H1 (cell line): ENCODE data around the gene ANAPC2. TPM values are rescaled to one million over a fixed set of nuclear protein-coding genes. Genes with fewer than 3 reads are reported as not detected.

ENCODE experiments used
- CTCF ChIA-PET: fragments of 300-600 bp; sonication (Branson Sonifier 250); formaldehyde crosslinking; loops from one replicate; lab custom pipeline; 2021; ENCODE audit not compliant: partially characterized antibody; lab: Charles Lee
- POLR2A ChIA-PET: fragments of 300-600 bp; sonication (Branson Sonifier 250); formaldehyde crosslinking; loops from one replicate; lab custom pipeline; 2021; ENCODE audit warnings: inconsistent platforms; ENCODE audit not compliant: partially characterized antibody; lab: Charles Lee
- DNase-seq, 2 experiments: peaks; one replicate each; pipeline versions ENCODE4 v3.0.0 to v3.0.0-alpha.2; 2010 to 2022; ENCODE audit warnings: low spot score in 2 of 2, low read depth in 1 of 2, mixed read lengths in 1 of 2
- FAIRE-seq: peaks from 2 replicates; lab custom pipeline; 2011; peaks lifted over from hg19 to GRCh38; lab: Jason Lieb, UNC
- H2AFZ ChIP-seq: 2 replicates; pipeline ENCODE4 v1.8.1; 2012; ENCODE audit warnings: low read length, inconsistent platforms
- H2AK5ac ChIP-seq: 2 replicates; pipeline ENCODE4 v1.6.1; 2013; ENCODE audit warnings: low read depth, low read length
- H2BK120ac ChIP-seq: replicated peaks from 2 replicates; pipeline ENCODE3; 2013; ENCODE audit warnings: low read depth, low read length, inconsistent platforms
- H2BK12ac ChIP-seq: 2 replicates; pipeline ENCODE4 v1.6.1; 2013; ENCODE audit warnings: low read depth, low read length
- H2BK15ac ChIP-seq: 2 replicates; pipeline ENCODE4 v1.6.1; 2013; ENCODE audit warnings: low read length
- H2BK20ac ChIP-seq: 2 replicates; pipeline ENCODE4 v1.6.1; 2013; ENCODE audit warnings: low read length
- H2BK5ac ChIP-seq: 2 replicates; pipeline ENCODE4 v1.6.1; 2013; ENCODE audit warnings: low read depth, low read length
- H3K14ac ChIP-seq: 2 replicates; pipeline ENCODE4 v1.6.1; 2013; ENCODE audit warnings: inconsistent platforms; ENCODE audit not compliant: insufficient read length
- H3K18ac ChIP-seq: 2 replicates; pipeline ENCODE4 v1.6.1; 2013; ENCODE audit warnings: low read length; ENCODE audit errors: extremely low read depth
- H3K23ac ChIP-seq: 2 replicates; pipeline ENCODE4 v1.6.1; 2013; ENCODE audit warnings: inconsistent platforms; ENCODE audit not compliant: insufficient read length
- H3K23me2 ChIP-seq: 2 replicates; pipeline ENCODE4 v1.6.1; 2013; ENCODE audit warnings: low read depth, low read length
- H3K27ac ChIP-seq: 2 replicates; pipeline ENCODE4 v1.6.1; 2011; ENCODE audit warnings: low read depth, low read length, inconsistent platforms
- H3K27me3 ChIP-seq, 4 experiments: replicated peaks in 1 of 4; 1 replicate in 1 of 4; 2 replicates in 3 of 4; pipeline versions ENCODE4 v1.6.1 to v1.8.1; 2011 to 2013; ENCODE audit warnings: low read length in 3 of 4, mild to moderate bottlenecking in 3 of 4, inconsistent platforms in 2 of 4, mixed read lengths in 2 of 4, moderate library complexity in 1 of 4; ENCODE audit not compliant: control insufficient read depth in 3 of 4, insufficient read depth in 3 of 4; ENCODE audit errors: extremely low read depth in 1 of 4
- H3K36me3 ChIP-seq, 4 experiments: 2 replicates each; pipeline versions ENCODE4 v1.6.1 to v1.8.1; 2011 to 2013; ENCODE audit warnings: mild to moderate bottlenecking in 4 of 4, low read length in 3 of 4, moderate library complexity in 2 of 4, control low read depth in 1 of 4, inconsistent platforms in 1 of 4; ENCODE audit not compliant: insufficient read depth in 4 of 4, control insufficient read depth in 2 of 4
- H3K4ac ChIP-seq: replicated peaks from 2 replicates; pipeline ENCODE3; 2013; ENCODE audit warnings: low read length, low read depth, mixed read lengths, inconsistent platforms; ENCODE audit not compliant: insufficient read length
- H3K4me1 ChIP-seq, 4 experiments: replicated peaks in 1 of 4; 1 replicate in 1 of 4; 2 replicates in 3 of 4; pipeline versions ENCODE4 v1.6.1 to v1.8.1; 2011 to 2013; ENCODE audit warnings: low read length in 3 of 4, inconsistent platforms in 2 of 4, mixed read lengths in 1 of 4; ENCODE audit not compliant: insufficient read depth in 4 of 4, control insufficient read depth in 3 of 4
- H3K4me2 ChIP-seq, 2 experiments: 2 replicates each; pipeline versions ENCODE4 v1.6.1 to v1.8.1; 2011 to 2013; ENCODE audit warnings: low read depth in 2 of 2, low read length in 2 of 2, control low read depth in 1 of 2, inconsistent platforms in 1 of 2, mild to moderate bottlenecking in 1 of 2; ENCODE audit not compliant: insufficient read depth in 1 of 2
- H3K4me3 ChIP-seq, 4 experiments: fragments of 200-600, 300-600 bp in 1 of 4; sonication (generic), shearing (Covaris generic), sonication (Bioruptor Twin) in 1 of 4; 2 replicates each; pipeline versions ENCODE4 v1.5.1 to v1.8.1; 2011 to 2016; ENCODE audit warnings: low read length in 4 of 4, low read depth in 3 of 4, control low read depth in 2 of 4, inconsistent platforms in 2 of 4, mild to moderate bottlenecking in 2 of 4, mixed read lengths in 1 of 4, moderate library complexity in 1 of 4; ENCODE audit not compliant: insufficient read depth in 2 of 4; ENCODE audit errors: extremely low read depth in 1 of 4
- H3K56ac ChIP-seq: replicated peaks from 2 replicates; pipeline ENCODE3; 2013; ENCODE audit warnings: low read depth, mild to moderate bottlenecking, mixed read lengths, low read length, inconsistent platforms; ENCODE audit not compliant: insufficient read length
- H3K79me1 ChIP-seq: 2 replicates; pipeline ENCODE4 v1.6.1; 2013; ENCODE audit warnings: low read depth, low read length, control low read depth
- H3K79me2 ChIP-seq, 2 experiments: 2 replicates each; pipeline versions ENCODE4 v1.6.1 to v1.8.1; 2012 to 2013; ENCODE audit warnings: low read length in 2 of 2, mild to moderate bottlenecking in 2 of 2, inconsistent platforms in 1 of 2; ENCODE audit not compliant: insufficient read depth in 2 of 2, control insufficient read depth in 1 of 2
- H3K9ac ChIP-seq, 4 experiments: replicated peaks in 1 of 4; 1 replicate in 1 of 4; 2 replicates in 3 of 4; pipeline versions ENCODE4 v1.6.1 to v1.8.1; 2011 to 2013; ENCODE audit warnings: low read depth in 3 of 4, low read length in 3 of 4, control low read depth in 2 of 4, mild to moderate bottlenecking in 2 of 4, moderate library complexity in 2 of 4, inconsistent platforms in 1 of 4; ENCODE audit errors: extremely low read depth in 1 of 4
- H3K9me3 ChIP-seq, 2 experiments: 2 replicates each; pipeline versions ENCODE4 v1.6.1 to v1.8.1; 2012 to 2013; ENCODE audit warnings: mild to moderate bottlenecking in 2 of 2, moderate library complexity in 2 of 2, control low read depth in 1 of 2, inconsistent platforms in 1 of 2, low read depth in 1 of 2, low read length in 1 of 2, mixed read lengths in 1 of 2; ENCODE audit not compliant: insufficient read depth in 2 of 2
- H4K20me1 ChIP-seq, 2 experiments: replicated peaks in 1 of 2; 2 replicates each; pipeline versions ENCODE3 to v1.8.1; 2011 to 2013; ENCODE audit warnings: inconsistent platforms in 2 of 2, low read length in 2 of 2, mild to moderate bottlenecking in 1 of 2; ENCODE audit not compliant: insufficient read depth in 2 of 2, control insufficient read depth in 1 of 2
- H4K5ac ChIP-seq: 2 replicates; pipeline ENCODE4 v1.6.1; 2013; ENCODE audit warnings: low read length, low read depth, mixed read lengths, inconsistent platforms; ENCODE audit not compliant: insufficient read length
- H4K8ac ChIP-seq: 2 replicates; pipeline ENCODE4 v1.8.0; 2013; ENCODE audit warnings: mild to moderate bottlenecking, moderate library complexity, low read length, inconsistent platforms; ENCODE audit not compliant: insufficient read depth; ENCODE audit errors: extremely low read depth
- H4K91ac ChIP-seq: replicated peaks from 2 replicates; pipeline ENCODE3; 2013; ENCODE audit warnings: low read length, mixed read lengths, inconsistent platforms; ENCODE audit not compliant: insufficient read length
- ASH2L ChIP-seq: fragments of 200-600, 300-600 bp; sonication (generic); IDR thresholded peaks from one replicate; pipeline ENCODE4 v1.7.1; 2017; ENCODE audit warnings: low read length
- CEBPB ChIP-seq: IDR thresholded peaks from 2 replicates; pipeline ENCODE4 v1.6.1; 2012; ENCODE audit warnings: low read depth, low read length
- CREB1 ChIP-seq: IDR thresholded peaks from 2 replicates; pipeline ENCODE4 v1.6.1; 2012; ENCODE audit warnings: inconsistent platforms
- GTF2F1 ChIP-seq: IDR thresholded peaks from 2 replicates; pipeline ENCODE4 v1.6.1; 2012; ENCODE audit warnings: low read depth, low read length, improper control_type of control experiment, borderline replicate concordance
- KDM4A ChIP-seq: IDR thresholded peaks from one replicate; pipeline ENCODE4 v1.7.1; 2012; ENCODE audit warnings: low read depth, mild to moderate bottlenecking, moderate library complexity, low read length, inconsistent platforms; ENCODE audit not compliant: severe bottlenecking
- NRF1 ChIP-seq: IDR thresholded peaks from 2 replicates; pipeline ENCODE4 v1.6.1; 2011; ENCODE audit warnings: mild to moderate bottlenecking, low read depth, low read length, improper control_type of control experiment
- RFX5 ChIP-seq: IDR thresholded peaks from 2 replicates; pipeline ENCODE4 v1.6.1; 2011; ENCODE audit warnings: low read depth, low read length, improper control_type of control experiment, borderline replicate concordance
- SIN3A ChIP-seq, 2 experiments: IDR thresholded peaks in 1 of 2; conservative IDR thresholded peaks in 1 of 2; 2 replicates each; pipeline ENCODE4 v1.6.1; 2011 to 2012; ENCODE audit warnings: low read length in 2 of 2, improper control_type of control experiment in 1 of 2, low read depth in 1 of 2, mild to moderate bottlenecking in 1 of 2
- SP1 ChIP-seq: IDR thresholded peaks from 2 replicates; pipeline ENCODE4 v1.6.1; 2011; ENCODE audit warnings: low read depth, low read length
- SP2 ChIP-seq: IDR thresholded peaks from 2 replicates; pipeline ENCODE4 v1.6.1; 2012; ENCODE audit warnings: mild to moderate bottlenecking, low read length, inconsistent platforms
- WGBS, 2 experiments: shearing (Covaris generic) in 1 of 2; methylation state at CpG; one replicate each; pipeline versions ENCODE4 v1.1.6 to v1.1.7; 2013 to 2015; ENCODE audit warnings: low lambda C conversion rate in 2 of 2, mixed read lengths in 2 of 2, inconsistent platforms in 1 of 2, low coverage in 1 of 2, missing lambda C conversion rate in 1 of 2; ENCODE audit not compliant: insufficient replicate concordance in 2 of 2, insufficient coverage in 1 of 2, insufficient read length in 1 of 2; ENCODE audit errors: extremely low coverage in 1 of 2, missing lambda C conversion rate in 1 of 2; 5-methylcytosine and 5-hydroxymethylcytosine counted together
- polyA plus RNA-seq, 7 experiments: library from polyadenylated mRNA; depleted of rRNA in 3 of 7; stranded (reverse) in 5 of 7; unstranded in 2 of 7; fragments of >200 nt in 5 of 7; fragments of 200-250 nt in 2 of 7; gene quantifications; 1 replicate in 5 of 7; 2 replicates in 1 of 7; 4 replicates in 1 of 7; pipeline versions ENCODE4 v1.2.1 to v1.2.3, GENCODE V29; 2011 to 2013; ENCODE audit warnings: missing spikeins in 2 of 7, mixed read lengths in 2 of 7
- total RNA-seq: library from RNA; stranded (reverse); fragmentation: NEBNext Ultra II Directional; extraction: Animal tissue kit (Norgen Biotek cat#: 25700); gene quantifications from 2 replicates; pipeline ENCODE4 v1.2.1, GENCODE V29; 2021
- TF ChIP-seq, protein P1 (sequence below): IDR thresholded peaks from 2 replicates; pipeline ENCODE4 v1.6.1; 2011; ENCODE audit warnings: low read length, improper control_type of control experiment

Gene ANAPC2
- total and polyA plus RNA-seq, 2 of the 8 experiments (the other 6 are each of a cell fraction or from before 2014, with no cell fraction given) = 30.2 to 37.7 TPM

DNA sequence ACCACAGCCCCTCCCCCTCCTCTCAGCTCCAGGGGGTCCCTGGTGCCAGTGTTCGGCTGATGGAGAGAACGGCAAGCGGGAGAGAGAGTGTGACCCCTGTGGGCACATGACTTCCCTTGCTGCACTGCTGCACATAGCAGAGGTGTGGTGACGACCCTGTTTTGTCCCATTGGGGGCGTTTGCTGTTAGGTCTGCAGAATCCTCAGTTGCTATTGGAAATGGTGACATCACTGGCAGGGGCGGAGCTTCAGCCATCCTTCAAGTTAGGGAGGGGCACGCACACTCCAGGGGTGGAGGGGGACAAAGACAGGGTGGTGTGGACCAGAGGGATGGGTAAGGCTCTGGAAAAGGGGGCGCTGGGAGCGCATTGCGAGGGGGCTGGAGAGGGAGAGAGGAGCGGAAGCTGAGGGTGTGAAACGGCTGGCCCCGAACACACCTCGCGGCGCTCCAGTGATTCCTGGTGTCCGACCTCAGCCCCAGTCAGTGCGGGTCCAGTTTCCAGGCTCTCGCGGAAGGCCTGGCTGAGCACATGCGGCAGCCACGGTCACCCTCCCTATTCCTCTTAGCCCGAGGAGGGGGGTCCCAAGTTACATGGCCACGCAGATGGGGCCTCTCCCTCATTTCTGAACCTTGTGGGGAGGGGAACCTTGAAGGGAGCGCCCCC is 50.2 kb downstream of the ANAPC2 start:
- Histone ChIP-seq H4K20me1 (peaks cover 1 to 18% of the 10 kb centered on the region in 2 experiments), H3K4me2 (peak overlapping the region; percentile 61 to 85), H3K4me3 (peak overlapping the region in 2 of 4 experiments; percentile 38 to 44; a peak in 4 of 8 replicates), H2BK120ac (no peak overlapping the region), H3K36me3 (no peaks in the 10 kb centered on the region), H3K4me1 (peaks cover 0 to 14% (median 11%) of the 10 kb centered on the region in 4 experiments; a peak in 6 of 7 replicates), H3K56ac (no peak overlapping the region), H3K18ac (no peak overlapping the region), H3K9ac (no peak overlapping the region), H3K4ac (no peak overlapping the region), H2BK5ac (no peak overlapping the region), H3K79me1 (0 out of 2 replicates have a peak, but pooled peaks cover 2% of the 10 kb centered on the region), H4K5ac (no peak overlapping the region), H3K23me2 (peaks cover 4% of the 10 kb centered on the region; the same call in 1 of the 2 replicates), H2AFZ (no peak overlapping the region), H3K27ac (no peak overlapping the region), H3K14ac (no peak overlapping the region), H4K91ac (no peak overlapping the region), H3K23ac (no peak overlapping the region), H3K79me2 (no peaks in the 10 kb centered on the region), H3K27me3 (peaks cover 25 to 72% (median 66%) of the 10 kb centered on the region in 4 experiments), H2BK15ac (no peak overlapping the region), H3K9me3 (no peaks in the 10 kb centered on the region), H4K8ac (no peak overlapping the region; the same call in 1 of the 2 replicates), H2AK5ac (no peak overlapping the region), H2BK12ac (no peak overlapping the region), H2BK20ac (no peak overlapping the region)
- ChIA-PET CTCF (interaction anchor here (0.6 to 4.5 kb wide), 15 partner anchors 9 to 388 kb away, joined by 3 to 24 read pairs (median 4); partner anchors contain the start of gene RNF224), POLR2A (interaction anchor here (0.6 to 2.4 kb wide), 16 partner anchors 8 to 162 kb away, joined by 3 to 7 read pairs (median 3); partner anchors contain the start of genes LRRC26, NELFB and TUBB4B)
- peak; percentile 84 for FAIRE-seq
- peak in 1 of 2 experiments; percentile 87 for DNase-seq
- 19% methylated on average over 18 of the region's 25 CpGs; no CpG with 5 or more reads in 1 of the 2 experiments for WGBS, 2 experiments
- TF ChIP-seq SP2 = no peak
- TF ChIP-seq SP1 = 0 out of 2 replicates have a peak, but pooled peaks have one; percentile 13
- no peak for TF ChIP-seq CEBPB
- TF ChIP-seq RFX5 = 0 out of 2 replicates have a peak, but pooled peaks have one; percentile 23
- no peak for TF ChIP-seq ASH2L
- TF ChIP-seq SIN3A (conservative IDR thresholded peaks at IDR 0.05 in 1 of 2, IDR thresholded peaks at IDR 0.05 in 1 of 2; ENCODE audit: low read depth in 1 of 2, low read length in 2 of 2) = 0 out of 4 replicates have a peak, but pooled peaks of 1 of the 2 experiments have one; percentile 43
- no peak for TF ChIP-seq GTF2F1
- TF ChIP-seq KDM4A = peak; percentile 5
- 0 out of 2 replicates have a peak, but pooled peaks have one; percentile 39 for TF ChIP-seq CREB1
- TF ChIP-seq, protein P1, sequence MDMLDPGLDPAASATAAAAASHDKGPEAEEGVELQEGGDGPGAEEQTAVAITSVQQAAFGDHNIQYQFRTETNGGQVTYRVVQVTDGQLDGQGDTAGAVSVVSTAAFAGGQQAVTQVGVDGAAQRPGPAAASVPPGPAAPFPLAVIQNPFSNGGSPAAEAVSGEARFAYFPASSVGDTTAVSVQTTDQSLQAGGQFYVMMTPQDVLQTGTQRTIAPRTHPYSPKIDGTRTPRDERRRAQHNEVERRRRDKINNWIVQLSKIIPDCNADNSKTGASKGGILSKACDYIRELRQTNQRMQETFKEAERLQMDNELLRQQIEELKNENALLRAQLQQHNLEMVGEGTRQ = peak; percentile 38; the same call in 1 of the 2 replicates
- no peak for TF ChIP-seq NRF1
